Measurements from ENCODE around the gene ELMO2. TPM values are rescaled to one million over a fixed set of nuclear protein-coding genes. Genes with fewer than 3 reads are reported as not detected.

The ELMO2 gene
- total RNA-seq, 1 donor from 2014 or later: 53.3 TPM

DNA sequence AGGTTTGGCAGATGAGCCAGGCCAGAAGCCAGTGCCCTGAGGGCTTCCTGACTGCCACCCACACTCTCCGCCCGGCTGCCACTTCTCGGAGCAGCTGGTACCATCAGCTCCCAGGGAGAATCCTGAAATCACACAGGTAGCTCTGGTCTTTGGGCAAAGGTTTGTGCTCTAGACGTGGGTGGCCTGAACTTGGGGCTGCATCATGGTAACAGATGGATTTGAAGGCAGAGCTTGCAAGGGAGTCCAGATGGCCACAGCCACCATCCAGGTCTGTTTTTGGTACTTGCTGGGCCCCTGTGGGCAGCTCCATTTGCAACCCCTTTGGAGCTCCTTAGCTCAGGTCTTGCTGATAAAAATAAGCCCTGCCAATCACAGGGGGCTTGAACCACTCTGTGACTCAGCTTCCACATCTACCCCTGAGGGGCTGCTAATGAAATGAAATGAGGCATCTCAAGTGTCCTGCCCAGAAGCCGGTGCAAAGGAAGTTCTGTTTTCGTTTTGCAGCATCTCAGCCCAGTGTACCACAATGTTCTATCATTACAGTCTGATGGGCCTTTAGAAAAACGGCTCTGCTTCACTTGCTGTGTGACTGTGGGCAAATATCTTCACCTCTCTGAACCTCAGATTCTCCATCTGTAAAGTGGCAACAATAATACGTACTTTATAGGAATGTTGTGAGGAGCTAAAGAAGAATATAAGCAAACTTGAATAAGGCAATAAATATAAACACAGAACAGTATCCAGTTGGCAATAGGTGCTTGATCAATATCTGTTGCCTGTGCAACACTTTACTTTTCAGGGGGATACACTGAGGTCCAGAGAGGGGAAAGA lies 73.0 kb downstream of the ELMO2 start:
- Histone ChIP-seq H3K27me3 (peaks cover 2% of the 10 kb centered on the region), H3K4me3 (no peak overlapping the region), H3K4me2 (peak overlapping the region; percentile 51), H3K9me3 (ENCODE audit: low read depth) (no peaks in the 10 kb centered on the region), H3K9ac (no peak overlapping the region), H2AFZ (replicated peaks) (no peak overlapping the region), H3K79me2 (ENCODE audit: low read depth) (no peaks in the 10 kb centered on the region), H3K27ac (no peak overlapping the region), H4K20me1 (ENCODE audit: low read depth) (no peaks in the 10 kb centered on the region), H3K4me1 (peaks cover 42% of the 10 kb centered on the region), H3K36me3 (no peaks in the 10 kb centered on the region), H3F3A (ENCODE audit: low read depth) (peaks cover 17% of the 10 kb centered on the region)
- H3K36me3 Mint-ChIP-seq: no peaks in the 10 kb centered on the region
- peak overlapping the region; percentile 25 for H3K4me3 Mint-ChIP-seq
- no peak for DNase-seq (ENCODE audit: low spot score)
- TF ChIP-seq EZH2 (IDR thresholded peaks at IDR 0.05) (no peak), EZH2phosphoT487 (IDR thresholded peaks at IDR 0.05) (no peak)
- TF ChIP-seq, protein P1, sequence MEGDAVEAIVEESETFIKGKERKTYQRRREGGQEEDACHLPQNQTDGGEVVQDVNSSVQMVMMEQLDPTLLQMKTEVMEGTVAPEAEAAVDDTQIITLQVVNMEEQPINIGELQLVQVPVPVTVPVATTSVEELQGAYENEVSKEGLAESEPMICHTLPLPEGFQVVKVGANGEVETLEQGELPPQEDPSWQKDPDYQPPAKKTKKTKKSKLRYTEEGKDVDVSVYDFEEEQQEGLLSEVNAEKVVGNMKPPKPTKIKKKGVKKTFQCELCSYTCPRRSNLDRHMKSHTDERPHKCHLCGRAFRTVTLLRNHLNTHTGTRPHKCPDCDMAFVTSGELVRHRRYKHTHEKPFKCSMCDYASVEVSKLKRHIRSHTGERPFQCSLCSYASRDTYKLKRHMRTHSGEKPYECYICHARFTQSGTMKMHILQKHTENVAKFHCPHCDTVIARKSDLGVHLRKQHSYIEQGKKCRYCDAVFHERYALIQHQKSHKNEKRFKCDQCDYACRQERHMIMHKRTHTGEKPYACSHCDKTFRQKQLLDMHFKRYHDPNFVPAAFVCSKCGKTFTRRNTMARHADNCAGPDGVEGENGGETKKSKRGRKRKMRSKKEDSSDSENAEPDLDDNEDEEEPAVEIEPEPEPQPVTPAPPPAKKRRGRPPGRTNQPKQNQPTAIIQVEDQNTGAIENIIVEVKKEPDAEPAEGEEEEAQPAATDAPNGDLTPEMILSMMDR (IDR thresholded peaks at IDR 0.05): no peak
- peak overlapping the region; percentile 62 for H3K27ac Mint-ChIP-seq
- H3K4me1 Mint-ChIP-seq: peaks cover 81% of the 10 kb centered on the region
- no peaks in the 10 kb centered on the region for H3K9me3 Mint-ChIP-seq
- H3K27me3 Mint-ChIP-seq (ENCODE audit: insufficient read depth, low read depth): peaks cover 24% of the 10 kb centered on the region

DNA sequence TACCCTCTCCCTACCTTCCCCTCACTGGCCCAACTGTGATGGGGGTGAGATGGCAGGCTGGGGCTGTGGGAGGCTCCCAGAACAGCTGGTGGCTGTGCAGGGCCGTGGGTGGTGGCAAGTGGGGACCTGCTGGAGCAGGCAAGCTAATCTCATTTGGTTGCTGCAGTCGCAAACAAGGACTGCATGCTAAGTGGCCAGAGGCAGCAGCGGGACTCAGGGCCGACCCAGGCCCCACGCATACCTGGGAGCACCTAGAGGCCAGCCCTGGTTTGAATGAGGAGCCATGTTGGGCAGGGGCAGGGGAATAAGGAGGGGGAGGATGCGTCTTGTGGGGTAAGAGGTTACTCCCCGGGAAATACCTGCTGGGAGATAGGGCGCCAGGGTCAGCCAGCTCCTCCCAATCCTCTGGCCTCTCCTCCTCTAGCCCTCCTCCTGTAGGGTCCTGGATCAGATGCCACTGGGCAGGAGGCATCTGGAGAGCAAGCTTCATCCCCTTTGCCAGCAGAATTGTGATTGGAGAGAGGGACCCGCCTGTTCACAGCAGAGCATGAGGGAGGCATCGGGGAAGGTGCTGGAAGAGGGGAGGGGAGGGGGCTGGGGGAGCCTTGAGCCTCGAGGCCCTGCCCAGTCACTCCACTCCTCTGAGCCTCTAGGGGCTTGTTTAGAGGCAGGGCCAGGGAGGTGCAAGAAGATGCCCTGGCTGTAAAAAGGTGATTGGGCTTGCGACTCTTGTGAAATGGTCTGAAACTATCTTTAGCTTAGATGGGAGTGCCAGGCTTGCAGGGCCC lies 73.8 kb downstream of the ELMO2 start:
- Mint-ChIP-seq H3K9me3 (no peaks in the 10 kb centered on the region), H3K4me3 (no peak overlapping the region), H3K36me3 (no peaks in the 10 kb centered on the region), H3K4me1 (peaks cover 75% of the 10 kb centered on the region), H3K27me3 (ENCODE audit: insufficient read depth, low read depth) (peaks cover 24% of the 10 kb centered on the region), H3K27ac (no peak overlapping the region)
- peak overlapping the region; percentile 17 for H2AFZ ChIP-seq (replicated peaks)
- H3K4me3 ChIP-seq: no peak overlapping the region
- DNase-seq (ENCODE audit: low spot score): no peak
- no peak overlapping the region for H3K27ac ChIP-seq
- H3K4me2 ChIP-seq: peak overlapping the region; percentile 3
- H3K27me3 ChIP-seq: no peaks in the 10 kb centered on the region
- H3K36me3 ChIP-seq: no peaks in the 10 kb centered on the region
- no peaks in the 10 kb centered on the region for H3K79me2 ChIP-seq (ENCODE audit: low read depth)
- peaks cover 46% of the 10 kb centered on the region for H3K4me1 ChIP-seq
- H3K9ac ChIP-seq: no peak overlapping the region
- TF ChIP-seq, protein P1 (IDR thresholded peaks at IDR 0.05): no peak
- TF ChIP-seq EZH2 (IDR thresholded peaks at IDR 0.05): no peak
- TF ChIP-seq EZH2phosphoT487 (IDR thresholded peaks at IDR 0.05): no peak
- H3K9me3 ChIP-seq (ENCODE audit: low read depth): no peaks in the 10 kb centered on the region
- H4K20me1 ChIP-seq (ENCODE audit: low read depth): no peaks in the 10 kb centered on the region
- peaks cover 17% of the 10 kb centered on the region for H3F3A ChIP-seq (ENCODE audit: low read depth)

DNA sequence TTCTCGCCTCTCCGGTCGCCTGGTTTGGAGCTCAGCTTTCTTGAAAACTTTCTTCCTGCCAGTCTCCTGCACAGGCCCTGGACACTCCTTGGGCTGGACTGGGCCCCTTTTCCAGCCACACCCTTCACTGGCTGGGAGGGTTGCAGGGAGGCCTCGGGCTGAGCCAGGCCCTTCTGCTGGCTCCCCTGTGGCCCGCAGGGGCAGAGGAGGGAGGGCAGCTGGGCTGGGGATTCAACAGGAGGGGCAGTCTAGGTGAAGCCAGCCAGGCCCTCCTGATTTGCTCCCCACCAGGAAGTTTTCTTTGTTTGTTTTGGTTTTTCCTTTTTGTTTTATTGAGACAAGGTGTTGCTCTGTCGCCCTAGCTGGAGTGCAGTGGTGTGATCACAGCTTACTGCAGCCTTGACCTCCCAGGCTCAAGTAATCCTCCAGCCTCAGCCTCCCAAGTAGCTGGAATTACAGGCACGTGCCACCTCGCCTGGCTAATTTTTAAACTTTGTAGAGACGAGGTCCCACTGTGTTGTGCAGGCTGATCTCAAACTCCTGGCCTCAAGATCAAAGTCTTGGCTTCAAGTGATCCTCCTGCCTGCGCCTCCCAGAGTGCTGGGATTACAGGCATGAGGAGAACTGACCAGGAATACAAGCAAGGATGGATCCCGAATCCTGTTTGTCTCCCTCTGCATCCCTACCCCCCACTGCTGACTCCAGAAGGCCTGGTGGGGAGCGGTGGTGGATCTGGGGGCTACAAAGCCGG lies 74.6 kb downstream of the ELMO2 start:
- TF ChIP-seq, protein P1 (IDR thresholded peaks at IDR 0.05): no peak
- TF ChIP-seq EZH2 (IDR thresholded peaks at IDR 0.05): no peak
- no peak for TF ChIP-seq EZH2phosphoT487 (IDR thresholded peaks at IDR 0.05)
- peak overlapping the region; percentile 3 for H3K4me2 ChIP-seq
- H2AFZ ChIP-seq (replicated peaks): no peak overlapping the region
- no peak overlapping the region for H3K9ac ChIP-seq
- H3F3A ChIP-seq (ENCODE audit: low read depth): peaks cover 20% of the 10 kb centered on the region
- peaks cover 46% of the 10 kb centered on the region for H3K4me1 ChIP-seq
- H3K9me3 ChIP-seq (ENCODE audit: low read depth): no peaks in the 10 kb centered on the region
- Mint-ChIP-seq H3K4me3 (no peak overlapping the region), H3K27me3 (ENCODE audit: insufficient read depth, low read depth) (peaks cover 24% of the 10 kb centered on the region), H3K4me1 (peaks cover 75% of the 10 kb centered on the region), H3K27ac (no peak overlapping the region), H3K9me3 (no peaks in the 10 kb centered on the region), H3K36me3 (no peaks in the 10 kb centered on the region)
- H3K27me3 ChIP-seq: no peaks in the 10 kb centered on the region
- H3K79me2 ChIP-seq (ENCODE audit: low read depth): no peaks in the 10 kb centered on the region
- H3K4me3 ChIP-seq: no peak overlapping the region
- no peaks in the 10 kb centered on the region for H4K20me1 ChIP-seq (ENCODE audit: low read depth)
- H3K27ac ChIP-seq: no peak overlapping the region
- DNase-seq (ENCODE audit: low spot score): no peak
- no peaks in the 10 kb centered on the region for H3K36me3 ChIP-seq

Measured in neural progenitor cell (in vitro differentiated cells).